ENCODE results near the gene ARVCF.

ARVCF gene

GRCh38 chr22:20053407-20054033 lies 36.9 kb upstream of the ARVCF start:
- no peak for DNase-seq

GRCh38 chr22:20052309-20053259 lies 36.0 kb upstream of the ARVCF start:
- no peak for DNase-seq

- DNase-seq: no peak
These were observed 35.3 kb upstream of the ARVCF start for GRCh38 chr22:20051927-20052308.

GRCh38 chr22:20046730-20047129 lies 30.1 kb upstream of the ARVCF start:
- no peak for DNase-seq

GRCh38 chr22:20044495-20045151 lies 28.0 kb upstream of the ARVCF start:
- no peak for DNase-seq

GRCh38 chr22:20043997-20044342 lies 27.3 kb upstream of the ARVCF start:
- DNase-seq: no peak

- DNase-seq: no peak
These were observed 26.7 kb upstream of the ARVCF start for GRCh38 chr22:20043057-20043996.

- DNase-seq: no peak
These were observed 23.9 kb upstream of the ARVCF start for GRCh38 chr22:20040327-20041200.

GRCh38 chr22:20039683-20040325 lies 23.2 kb upstream of the ARVCF start:
- no peak for DNase-seq

- no peak for DNase-seq
These were observed 22.0 kb upstream of the ARVCF start for GRCh38 chr22:20038574-20038973.

- no peak for DNase-seq
These were observed 20.8 kb upstream of the ARVCF start for GRCh38 chr22:20037419-20037818.

GRCh38 chr22:20036535-20037392 lies 20.1 kb upstream of the ARVCF start:
- DNase-seq: no peak

- DNase-seq: no peak
These were observed 19.5 kb upstream of the ARVCF start for GRCh38 chr22:20036084-20036482.

GRCh38 chr22:20035375-20036083 lies 18.9 kb upstream of the ARVCF start:
- DNase-seq: no peak

- DNase-seq: no peak
These were observed 17.5 kb upstream of the ARVCF start for GRCh38 chr22:20034143-20034542.

- DNase-seq: no peak
These were observed 16.6 kb upstream of the ARVCF start for GRCh38 chr22:20033045-20033706.

- DNase-seq: no peak
These were observed 15.9 kb upstream of the ARVCF start for GRCh38 chr22:20032407-20032991.

GRCh38 chr22:20031732-20032406 lies 15.2 kb upstream of the ARVCF start:
- no peak for DNase-seq
